DMS53 (cell line): Measurements from ENCODE around the gene METRN.

Experiments
- DNase-seq: peaks from one replicate; lab custom pipeline; 2025; lab: John Stamatoyannopoulos, UW

METRN gene

GRCh38 chr16:714558-715476, at the start of gene METRN:
Gene METRN, plus strand, starts transcription at chr16:715118. Its CDS starts 172 bp downstream, at chr16:715290.
- DNase-seq = peak; percentile 90

GRCh38 chr16:666572-666971, 48.3 kb upstream of the METRN start:
- DNase-seq = no peak

GRCh38 chr16:667113-667779, 47.7 kb upstream of the METRN start:
- no peak for DNase-seq

GRCh38 chr16:667780-668518, 47.0 kb upstream of the METRN start, which contains the start of gene RHOT2:
Gene RHOT2, plus strand, starts transcription at chr16:668132. Its CDS starts 68 bp downstream, at chr16:668200.
- peak; percentile 95 for DNase-seq

GRCh38 chr16:668519-669171, 46.3 kb upstream of the METRN start:
- peak; percentile 51 for DNase-seq

- no peak for DNase-seq
These were observed 45.3 kb upstream of the METRN start for GRCh38 chr16:669666-670065.

- DNase-seq = no peak
These were observed 44.2 kb upstream of the METRN start for GRCh38 chr16:670485-671352.

- no peak for DNase-seq
These were observed 43.4 kb upstream of the METRN start for GRCh38 chr16:671353-672131.

- DNase-seq = no peak
These were observed 42.5 kb upstream of the METRN start for GRCh38 chr16:672371-672770.

- DNase-seq = no peak
These were observed 42.1 kb upstream of the METRN start for GRCh38 chr16:672851-673250.

- DNase-seq = no peak
These were observed 41.4 kb upstream of the METRN start for GRCh38 chr16:673399-673991.

- DNase-seq = no peak
These were observed 40.6 kb upstream of the METRN start for GRCh38 chr16:674214-674881.

GRCh38 chr16:674968-675883, 39.7 kb upstream of the METRN start, which contains the start of gene RHBDL1:
Gene RHBDL1, plus strand, starts transcription at chr16:675671. Its CDS starts 120 bp downstream, at chr16:675791.
- DNase-seq = peak; percentile 43

- DNase-seq = no peak
These were observed 38.9 kb upstream of the METRN start for GRCh38 chr16:675884-676564.

GRCh38 chr16:676565-676902, 38.4 kb upstream of the METRN start:
- DNase-seq = peak; percentile 47

GRCh38 chr16:676913-677312, 38.0 kb upstream of the METRN start:
- DNase-seq = peak; percentile 89
